Transverse colon (tissue), 4 donors: ENCODE measurements around the gene CELA2B.

ENCODE experiments used
- CTCF ChIP-seq, 5 experiments: fragments of 200-600 bp in 3 of 5; fragments of 450-650 bp in 2 of 5; sonication (generic) in 3 of 5; IDR thresholded peaks; 1 replicate in 2 of 5; 2 replicates in 3 of 5; pipeline ENCODE4 v1.5.1; 2016 to 2017; ENCODE audit warnings: antibody characterized with exemption in 5 of 5, inconsistent platforms in 3 of 5, mild to moderate bottlenecking in 2 of 5, moderate library complexity in 1 of 5
- POLR2A ChIP-seq: fragments of 450-650 bp; IDR thresholded peaks from one replicate; pipeline ENCODE4 v1.6.1; 2016; ENCODE audit warnings: antibody characterized with exemption, mild to moderate bottlenecking, moderate library complexity
- POLR2AphosphoS5 ChIP-seq, 3 donors: sonication (generic); formaldehyde crosslinking; IDR thresholded peaks; one replicate each; pipeline ENCODE4 v1.6.1; 2016; ENCODE audit warnings: antibody characterized with exemption in 3 of 3

DNA sequence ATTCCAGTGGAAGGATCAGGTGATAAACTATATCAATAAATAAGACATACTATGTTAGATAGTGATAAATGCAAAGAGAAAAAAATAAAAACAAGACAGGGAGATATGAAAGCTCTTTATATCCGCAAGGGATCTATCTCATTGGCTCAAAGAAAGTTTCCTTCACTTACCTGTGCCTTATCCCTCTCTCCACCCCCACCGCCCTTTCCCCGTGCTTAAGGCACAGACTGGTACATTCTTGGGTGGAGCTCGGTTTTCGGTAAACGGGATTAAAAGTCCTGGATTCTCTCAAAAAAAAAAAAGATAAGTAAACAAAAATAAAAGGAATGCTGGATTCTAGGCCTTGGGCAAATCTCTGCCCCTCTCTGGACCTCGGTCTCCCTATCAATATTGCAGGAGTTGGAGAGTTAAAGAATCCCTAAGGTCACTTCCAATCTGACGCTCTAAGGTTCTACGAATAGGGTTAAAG is 50.2 kb downstream of the CELA2B start:
- TF ChIP-seq CTCF (IDR thresholded peaks at IDR 0.05) (no peak), POLR2A (no peak), POLR2AphosphoS5 (IDR thresholded peaks at IDR 0.05) (no peak)
